HS-27A (cell line): ENCODE results near the gene SYTL5.

Experiments
- DNase-seq: peaks from one replicate; pipeline ENCODE4 v3.0.0-alpha.2; 2012; ENCODE audit warnings: low read depth, missing footprints

The SYTL5 gene

DNA sequence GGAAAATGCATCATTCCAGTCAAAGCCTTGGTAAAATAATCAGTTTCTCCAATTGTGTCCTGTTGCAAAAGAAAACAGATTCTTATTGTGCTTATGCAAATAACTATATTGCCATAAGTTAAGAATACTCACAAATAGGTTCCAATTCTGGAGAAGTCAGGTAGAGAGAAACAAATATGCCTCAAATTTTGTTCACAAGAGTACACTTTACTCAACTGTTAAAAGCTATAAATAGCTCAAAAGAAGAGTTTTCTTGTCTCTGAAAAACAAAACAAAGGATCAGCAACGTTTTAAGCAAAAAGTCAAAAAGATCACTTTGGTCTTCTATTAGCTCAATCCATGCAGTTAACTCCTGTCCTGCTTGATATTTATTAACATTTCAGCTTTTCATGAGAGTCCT is 21.9 kb downstream of the SYTL5 start:
- DNase-seq, result no peak

DNA sequence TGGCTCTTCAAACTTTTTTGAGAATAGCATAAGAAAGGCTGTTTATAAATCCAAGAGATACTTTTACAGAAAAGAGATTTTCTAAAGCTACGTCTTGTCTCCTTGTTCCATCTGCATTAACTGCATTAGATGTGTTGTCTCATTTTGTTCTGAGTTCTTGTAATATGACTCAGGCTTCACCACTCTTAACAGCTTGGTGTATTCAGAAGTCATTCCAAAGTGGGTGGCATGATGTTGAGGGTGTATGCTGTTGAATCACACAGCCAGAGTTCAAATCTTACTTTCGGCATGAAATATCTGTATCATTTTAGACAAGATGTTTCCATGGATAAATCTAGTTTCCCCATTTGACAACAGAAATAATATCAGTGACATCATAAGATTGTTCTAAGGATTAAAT is 30.1 kb downstream of the SYTL5 start:
- DNase-seq, result no peak

DNA sequence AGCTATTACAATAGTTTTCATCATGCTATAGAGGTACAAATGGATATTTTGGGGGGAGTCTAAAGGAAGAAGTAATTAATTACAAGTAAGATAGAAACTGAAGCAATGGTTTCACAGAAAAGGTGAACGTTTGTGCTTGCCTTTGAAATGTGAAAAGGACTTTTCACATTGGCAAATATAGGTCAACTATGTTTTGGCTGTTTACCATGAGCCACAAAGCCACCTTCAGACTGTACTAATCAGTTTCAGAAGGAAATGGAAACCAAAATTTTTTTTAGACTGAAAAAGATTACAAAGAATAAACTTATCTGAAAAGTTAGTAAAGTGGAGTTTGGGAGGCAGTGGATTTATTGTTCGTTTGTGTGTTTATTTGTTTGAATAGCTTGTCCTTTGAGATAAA is 32.1 kb downstream of the SYTL5 start:
- DNase-seq, result no peak

DNA sequence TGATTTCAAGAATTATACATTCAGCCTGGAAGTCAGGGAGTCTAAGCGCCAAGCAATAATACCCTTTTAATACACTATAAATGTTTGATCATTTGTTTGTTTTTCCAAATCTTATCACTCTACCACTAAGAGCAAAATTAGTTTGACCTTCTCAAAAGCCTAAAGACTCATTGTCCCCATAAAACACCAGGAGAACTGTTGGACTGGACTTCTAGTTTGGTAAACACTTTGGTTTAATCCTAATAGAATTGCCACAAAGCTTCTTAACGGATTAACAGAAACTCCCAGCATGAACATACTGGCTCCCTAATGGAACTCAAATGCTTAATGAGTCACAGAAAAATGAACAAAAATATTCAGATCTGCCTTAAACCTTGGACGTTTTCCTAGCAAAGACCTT is 34.9 kb downstream of the SYTL5 start:
- no peak for DNase-seq

DNA sequence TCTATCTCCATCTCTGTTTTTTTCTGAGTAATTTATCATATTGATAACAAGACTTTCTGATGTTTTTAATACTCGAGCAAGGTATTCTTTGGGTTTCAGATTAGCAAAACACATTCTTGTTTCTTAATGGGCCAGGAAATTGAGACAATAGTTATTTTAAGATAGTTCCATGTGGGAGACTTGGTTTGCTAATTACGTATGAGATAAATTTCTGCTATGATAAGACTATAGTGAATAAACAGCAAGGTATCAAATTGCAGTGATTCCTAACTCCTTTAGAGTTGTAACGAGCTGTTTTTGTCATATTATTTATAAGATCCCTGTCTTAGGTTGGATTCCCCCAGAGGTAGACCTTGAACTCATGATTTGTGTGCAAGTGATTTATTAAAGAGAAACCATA is 38.3 kb downstream of the SYTL5 start:
- no peak for DNase-seq

DNA sequence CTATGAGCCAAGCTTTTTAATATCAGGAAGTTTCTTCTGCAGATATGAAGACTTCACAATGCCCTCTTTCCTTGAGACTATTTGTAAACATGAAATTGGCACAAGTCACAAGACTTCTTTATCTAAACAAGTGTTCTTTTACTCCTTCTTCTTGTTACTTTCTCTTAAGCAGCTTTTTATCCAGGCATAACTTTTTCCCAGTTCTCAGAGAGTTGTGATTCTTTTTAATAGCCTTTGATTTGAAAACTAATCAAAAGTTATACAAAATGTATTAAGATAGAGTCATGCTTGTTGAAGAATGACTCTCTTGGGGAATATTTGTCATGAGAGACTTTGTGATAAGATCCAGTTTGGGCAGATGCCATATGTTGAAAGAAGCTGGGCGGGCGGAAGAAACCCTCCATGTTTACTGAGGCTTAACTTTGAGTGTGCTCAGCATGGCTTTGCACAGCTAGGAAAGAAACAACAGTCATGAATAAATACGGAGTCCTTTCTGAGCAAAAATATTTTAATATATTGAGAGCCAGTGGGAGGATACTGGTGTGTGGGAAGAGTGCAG is 39.3 kb downstream of the SYTL5 start:
- DNase-seq, result no peak

DNA sequence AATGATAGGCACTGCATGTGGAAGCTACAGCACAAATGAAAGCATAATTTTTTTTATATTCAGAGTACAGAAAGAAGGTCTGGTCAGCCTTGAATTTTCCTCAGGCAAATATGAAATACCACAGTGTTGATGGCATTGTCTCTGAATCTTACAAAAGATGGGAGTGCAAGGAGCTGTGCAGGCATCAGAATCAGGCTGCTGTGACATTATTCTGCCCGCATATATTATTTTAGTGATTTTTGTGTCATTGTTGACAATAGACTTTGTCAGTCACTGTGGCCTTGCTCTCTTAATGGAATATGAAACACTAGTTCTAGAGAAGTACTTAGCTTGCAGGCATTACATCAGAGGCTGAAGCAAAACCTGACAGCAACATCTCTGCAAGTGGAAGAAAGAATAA is 42.5 kb downstream of the SYTL5 start:
- no peak for DNase-seq

DNA sequence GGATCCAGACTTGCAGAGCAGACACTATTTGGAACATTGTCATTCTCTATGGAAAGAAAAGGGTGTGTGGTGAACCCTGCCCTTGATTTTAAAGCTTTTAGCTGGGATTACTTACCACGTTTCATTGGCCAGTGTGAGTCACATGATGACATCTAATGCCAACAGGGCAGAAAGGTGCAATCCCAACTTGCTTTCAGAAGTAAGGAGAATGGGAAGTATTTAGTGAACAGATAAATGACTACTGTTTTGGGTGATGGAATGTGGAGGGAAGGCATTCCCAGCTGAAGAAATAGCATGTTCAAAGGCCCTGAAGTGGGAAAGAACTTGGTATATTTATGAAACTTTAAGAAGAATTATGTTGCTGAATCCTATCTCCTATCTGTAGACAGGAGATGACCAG is 44.5 kb downstream of the SYTL5 start:
- DNase-seq, result no peak

DNA sequence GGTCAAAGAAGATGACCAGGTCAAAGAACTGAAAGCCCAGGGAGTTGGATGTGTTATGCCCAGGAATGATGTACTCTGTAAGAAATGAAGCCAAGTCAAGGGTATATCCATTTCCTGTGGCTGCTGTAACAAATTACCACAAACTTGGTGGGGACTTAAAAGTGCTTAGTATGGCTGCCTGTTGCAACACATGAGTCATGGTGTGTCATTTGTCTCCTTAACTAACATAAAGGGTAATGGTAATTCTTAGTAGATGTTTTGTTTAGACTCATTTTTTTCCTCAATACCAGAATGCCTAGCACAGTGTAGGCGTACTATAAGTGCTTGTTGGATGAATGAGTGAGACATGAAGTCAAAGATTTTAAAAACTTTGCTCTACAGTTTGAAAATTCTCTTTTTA is 45.7 kb downstream of the SYTL5 start:
- DNase-seq, result peak; percentile 40

DNA sequence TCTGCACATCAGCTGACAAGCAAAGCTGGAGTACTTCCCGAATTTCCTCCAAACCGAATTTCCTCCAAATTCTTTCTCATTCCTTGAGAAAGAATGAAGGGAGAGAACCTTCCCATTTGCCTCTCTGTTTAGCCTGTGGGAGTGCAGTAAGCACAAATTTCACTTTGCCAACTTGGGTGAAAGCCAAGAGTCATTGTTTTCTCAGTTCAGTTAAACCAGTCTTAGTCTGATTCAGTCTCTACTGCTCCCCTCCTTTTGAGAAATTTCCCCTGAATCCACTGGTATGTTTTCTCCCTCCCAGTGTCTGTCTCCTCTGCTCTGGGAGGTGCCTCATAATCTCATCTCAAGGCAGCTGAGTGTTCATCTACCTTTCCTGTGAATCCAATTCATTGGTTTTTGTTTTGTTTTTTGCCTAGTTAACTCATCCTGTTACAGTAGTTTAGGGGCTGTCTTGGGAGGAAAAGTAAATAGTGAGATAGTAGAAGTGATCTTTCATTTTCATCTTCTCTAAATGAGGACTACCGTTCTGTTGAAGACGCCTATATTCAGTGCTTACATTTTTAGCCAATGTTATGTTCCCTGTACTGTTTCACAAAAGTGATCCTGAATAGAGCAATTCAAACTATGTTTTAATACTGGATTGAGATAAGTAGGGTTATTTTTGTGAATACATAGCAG is 49.0 kb downstream of the SYTL5 start:
- DNase-seq, result no peak

DNA sequence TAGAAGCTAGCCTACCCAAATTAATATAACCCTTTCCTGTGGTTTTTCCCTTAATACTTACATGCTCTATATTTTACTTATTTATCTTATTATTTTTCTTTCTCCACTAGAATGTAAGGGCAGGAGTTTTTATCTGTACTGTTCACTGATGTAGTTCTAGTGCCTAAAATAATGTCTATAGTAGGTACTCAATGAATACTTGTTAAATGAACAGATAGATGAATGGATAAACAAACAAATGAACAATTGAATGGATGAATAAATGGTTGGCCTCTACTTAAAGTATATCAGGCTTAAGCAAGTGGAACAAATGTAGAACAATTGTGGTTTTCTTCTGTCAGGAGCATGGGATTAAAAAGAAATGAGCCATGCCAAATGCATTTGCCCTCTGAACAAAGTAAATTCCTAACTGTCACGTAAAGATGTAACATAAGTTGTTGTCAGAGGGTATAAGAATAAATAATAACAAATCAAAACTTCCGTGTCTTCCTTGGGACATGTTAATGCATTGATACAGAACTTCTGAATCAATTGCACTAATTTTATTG is 54.1 kb downstream of the SYTL5 start:
- no peak for DNase-seq

DNA sequence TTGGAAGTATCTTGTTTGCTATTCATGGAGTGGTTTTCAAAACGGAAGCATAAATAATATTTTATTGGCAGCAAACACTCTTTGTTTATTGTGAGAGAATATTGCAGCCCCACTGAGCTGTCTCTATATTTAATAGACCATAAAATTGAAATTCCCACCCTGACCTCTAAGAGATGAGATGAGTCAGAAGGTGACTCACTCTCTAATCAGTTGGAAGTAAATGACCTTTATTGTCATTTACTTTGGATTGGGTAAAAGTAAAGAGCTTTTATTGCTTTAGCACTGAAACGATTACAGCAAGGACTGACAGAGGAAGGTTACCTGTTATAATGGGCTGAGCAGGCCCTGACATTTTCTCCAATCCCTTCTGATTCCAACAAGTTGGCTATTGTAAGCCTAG is 55.0 kb downstream of the SYTL5 start:
- no peak for DNase-seq

DNA sequence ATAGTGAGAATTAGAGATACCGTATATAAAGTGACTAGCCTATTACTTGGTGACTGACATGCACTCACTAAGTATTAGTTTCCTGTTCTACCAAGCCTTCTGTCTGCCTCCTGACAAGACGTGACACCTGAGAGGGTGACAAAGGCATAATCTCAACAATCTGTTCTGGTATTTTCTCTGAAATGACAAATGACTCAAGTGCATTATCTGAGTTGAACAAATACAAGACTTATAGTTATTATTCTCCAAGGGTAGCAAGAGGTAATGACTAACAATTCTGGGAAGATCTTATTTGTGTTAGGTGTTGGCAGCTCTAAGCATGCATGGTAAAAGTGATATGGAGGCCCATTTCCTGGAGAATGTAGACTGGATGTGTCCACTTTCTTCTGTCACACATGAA is 60.6 kb downstream of the SYTL5 start:
- no peak for DNase-seq

DNA sequence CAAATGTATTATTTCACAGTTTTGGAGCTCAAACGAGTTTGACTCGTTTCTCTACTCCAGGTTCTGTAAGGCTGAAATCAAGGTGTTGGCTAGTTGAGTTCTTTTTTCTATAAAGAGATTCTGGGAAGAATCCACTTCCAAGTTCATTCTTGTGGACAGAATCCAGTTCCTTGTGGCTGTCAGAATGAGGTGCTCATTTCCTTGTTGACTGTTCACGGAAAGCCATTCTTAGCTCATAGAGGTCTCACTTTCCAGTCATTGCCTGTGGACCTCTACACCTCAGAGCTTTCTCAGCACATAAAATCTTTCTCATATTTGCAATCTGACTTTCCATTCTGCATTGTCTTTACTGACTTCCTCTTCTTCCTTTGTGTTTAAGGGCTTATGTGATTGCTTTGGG is 62.9 kb downstream of the SYTL5 start:
- no peak for DNase-seq

DNA sequence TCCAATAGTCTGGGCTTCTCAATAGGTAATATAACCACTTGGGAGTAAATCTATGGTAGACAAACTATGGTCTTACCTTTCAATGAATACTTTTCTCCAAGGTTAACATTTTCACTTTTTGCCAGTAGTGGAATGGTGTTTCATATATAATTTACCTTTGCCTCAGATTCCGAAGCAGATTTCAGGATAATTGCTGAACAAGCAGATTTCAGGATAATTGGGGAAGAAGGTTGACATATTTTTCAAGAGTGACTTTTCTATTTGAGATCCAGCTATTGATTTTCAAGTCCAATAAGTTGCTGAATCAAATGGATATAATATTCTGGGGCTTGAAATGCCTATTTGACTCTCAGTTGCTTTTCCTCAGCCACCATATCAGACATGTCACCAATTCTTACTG is 63.6 kb downstream of the SYTL5 start:
- DNase-seq, result no peak

DNA sequence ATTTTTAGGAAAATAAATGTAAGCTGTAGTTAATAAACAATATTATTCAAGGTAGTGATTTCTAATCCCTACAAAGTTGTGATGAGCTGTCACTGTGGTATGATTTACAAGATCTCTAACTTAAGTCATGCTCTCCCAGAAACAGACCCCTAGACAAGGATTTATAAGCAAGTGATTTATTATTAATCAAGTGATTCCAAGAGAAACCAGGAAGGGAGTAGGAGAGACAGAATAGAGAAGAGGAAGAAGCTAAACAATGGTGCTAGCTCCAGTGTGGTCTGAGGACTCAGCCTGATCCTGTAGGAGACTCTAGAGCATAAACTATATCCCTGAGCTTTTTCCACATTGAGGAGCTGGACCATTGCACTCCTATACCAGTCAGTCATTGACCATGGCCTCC is 73.1 kb downstream of the SYTL5 start:
- no peak for DNase-seq

DNA sequence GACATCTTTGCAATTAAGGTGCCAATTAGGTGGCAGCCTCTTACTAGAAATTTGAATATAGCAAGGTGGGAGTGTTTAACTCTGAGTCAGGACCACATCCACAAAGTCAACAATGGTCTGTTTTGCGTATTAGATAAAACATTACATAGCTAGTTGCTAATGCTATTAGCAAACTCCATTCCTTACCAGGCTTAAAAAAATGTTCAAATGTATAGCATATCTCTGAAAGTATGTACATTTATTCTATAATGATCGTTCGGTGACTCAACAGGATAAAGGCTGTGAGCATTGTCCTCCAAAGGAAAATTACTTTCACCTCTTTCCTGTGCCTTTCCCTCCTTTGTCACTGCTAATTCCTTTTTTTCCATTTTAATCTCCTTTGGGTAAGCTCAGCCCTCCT is 74.5 kb downstream of the SYTL5 start:
- no peak for DNase-seq

DNA sequence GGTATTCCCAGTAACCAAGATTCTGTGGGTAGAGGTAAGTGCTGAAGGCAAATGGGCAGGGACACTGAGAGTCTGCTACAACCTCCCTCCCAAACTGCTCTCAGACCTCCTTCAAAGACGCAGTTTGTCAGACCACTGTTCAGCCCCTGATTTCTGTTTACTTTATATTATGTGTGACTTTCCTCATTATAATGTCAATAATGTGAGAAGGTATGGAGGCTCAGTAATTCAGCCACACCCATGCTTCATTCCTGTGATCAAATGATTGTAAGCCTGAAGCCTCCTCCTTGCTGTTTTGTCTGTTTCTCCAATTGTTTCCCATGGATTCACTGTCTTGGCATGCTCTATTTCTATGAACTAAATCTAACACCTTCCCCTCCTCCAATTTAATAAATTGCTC is 75.6 kb downstream of the SYTL5 start:
- DNase-seq, result no peak

DNA sequence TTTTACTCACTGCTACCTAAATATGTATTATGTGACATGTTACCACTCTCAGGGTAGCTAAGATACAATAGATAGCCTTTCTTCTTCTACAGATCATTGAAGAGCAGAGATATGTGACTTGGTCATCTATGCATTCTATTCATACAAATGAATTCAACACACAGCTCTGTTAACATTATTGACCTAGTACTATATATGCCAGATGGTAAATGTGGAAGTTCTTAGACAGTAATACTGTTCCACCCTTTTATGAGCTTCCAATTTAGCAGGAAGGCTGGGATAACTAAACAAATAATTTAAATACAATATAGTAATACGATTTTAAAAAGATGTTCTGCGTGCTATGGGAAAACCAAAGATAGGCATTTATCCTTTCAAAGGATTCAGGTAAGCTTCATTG is 76.0 kb downstream of the SYTL5 start:
- no peak for DNase-seq

DNA sequence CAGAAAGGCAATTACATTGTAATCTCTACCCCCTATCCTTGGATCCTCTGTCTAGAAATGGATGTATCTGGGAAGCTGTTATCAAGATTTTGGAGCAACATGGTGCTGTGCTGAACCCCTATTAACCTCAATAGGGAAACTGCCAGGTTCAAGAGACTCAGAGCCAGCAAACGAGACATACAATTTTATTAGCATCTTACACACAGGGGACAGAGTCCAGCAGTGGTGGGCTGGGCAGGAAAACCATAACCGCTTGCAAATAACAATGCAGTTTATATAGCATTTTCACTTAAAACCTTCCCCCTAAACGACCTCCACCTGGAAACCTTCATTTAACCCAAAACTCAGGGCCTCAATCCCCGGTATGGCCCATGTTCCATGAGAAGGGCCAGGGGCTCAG is 79.5 kb downstream of the SYTL5 start:
- DNase-seq, result no peak

DNA sequence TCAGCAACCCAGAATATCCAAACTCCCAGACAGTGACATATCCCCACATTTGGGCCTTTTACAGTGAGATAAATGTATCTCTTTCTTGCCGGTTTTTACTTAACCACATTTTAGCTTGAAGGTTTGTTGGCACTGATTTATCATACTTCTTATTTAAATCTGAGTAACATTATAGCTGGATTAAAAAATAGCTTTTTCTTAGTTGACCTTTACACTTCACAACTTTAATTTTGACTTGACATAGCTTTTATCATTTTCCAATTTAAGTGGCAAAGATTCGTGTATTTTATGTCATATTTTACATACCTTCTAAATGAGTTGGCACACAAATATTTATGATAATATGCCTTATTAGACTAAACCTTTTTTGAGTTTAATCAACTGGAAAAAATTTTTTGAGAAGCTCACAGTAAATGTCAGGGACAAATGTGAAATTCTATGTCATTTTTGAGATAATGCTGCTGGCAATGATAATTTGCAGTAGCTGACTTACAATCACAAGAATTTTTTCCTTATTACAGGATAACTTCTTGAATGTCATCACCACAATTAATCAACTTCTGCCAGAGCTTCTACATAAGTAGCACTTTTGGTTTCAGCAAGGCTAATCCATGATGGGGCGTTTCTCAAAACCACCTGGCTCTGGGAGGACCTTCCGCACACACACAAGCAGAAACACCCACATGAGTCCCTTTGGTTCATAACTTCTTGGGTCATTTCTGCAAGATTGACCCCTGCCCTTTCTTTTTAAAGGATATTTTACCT is 80.3 kb downstream of the SYTL5 start:
- no peak for DNase-seq

DNA sequence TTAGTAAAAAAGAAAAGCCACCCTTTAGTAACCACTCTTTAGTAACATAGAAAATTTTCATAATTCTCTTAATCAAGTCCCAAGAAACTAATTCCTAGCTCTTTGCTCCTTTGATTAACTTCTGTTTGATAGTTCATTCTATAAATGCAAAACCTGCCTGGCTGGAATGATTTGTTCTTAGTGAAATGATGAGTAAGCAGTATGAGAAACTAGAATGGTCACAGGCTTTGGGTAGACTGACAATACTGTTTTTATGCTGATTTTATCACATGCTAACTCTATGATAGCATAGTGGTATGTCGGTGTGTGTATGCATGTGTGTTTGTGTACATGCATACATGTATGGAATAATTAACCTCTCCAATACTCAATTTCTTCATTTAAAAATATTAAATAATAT is 81.2 kb downstream of the SYTL5 start:
- no peak for DNase-seq

DNA sequence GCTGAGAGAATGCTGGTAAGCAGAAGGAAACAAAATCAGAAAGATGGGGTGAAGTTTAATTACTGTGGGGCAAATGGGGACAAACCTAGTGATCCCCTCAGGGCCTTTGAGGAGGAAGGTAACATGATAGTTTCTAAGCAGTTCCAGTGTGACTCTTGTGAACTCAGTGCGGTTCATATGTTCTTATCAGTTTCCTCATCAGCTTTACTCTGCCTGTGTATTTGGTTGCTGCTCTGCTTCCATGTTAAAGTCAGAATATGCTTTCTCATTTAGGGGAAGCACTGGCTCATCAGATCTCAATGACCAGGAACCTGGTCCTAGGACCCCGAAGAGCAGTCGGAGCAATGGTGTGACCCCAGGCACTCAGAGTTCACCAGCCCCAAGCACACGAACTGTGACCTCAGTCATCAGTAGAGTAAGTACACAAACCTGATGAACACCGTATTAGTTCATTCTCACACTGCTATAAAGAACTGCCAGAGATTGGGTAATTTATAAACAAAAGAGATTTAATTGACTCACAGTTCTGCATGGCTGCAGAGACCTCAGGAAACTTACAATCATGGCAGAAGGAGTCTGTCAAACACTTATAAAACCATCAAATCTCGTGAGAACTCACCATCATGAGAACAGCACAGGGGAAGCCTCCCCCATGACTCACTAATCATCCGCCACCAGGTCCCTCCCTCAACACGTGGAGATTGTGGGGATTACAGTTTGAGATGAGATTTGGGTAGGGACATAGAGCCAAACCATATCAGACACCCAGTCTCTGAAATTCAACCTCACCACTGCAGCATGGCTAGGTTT is 83.0 kb downstream of the SYTL5 start:
- DNase-seq, result no peak
